Measurements from ENCODE around the gene HRC.
A peak's percentile ranks its signal among the peaks of the same experiment; 100 is the strongest.
"Not testable (repeated sequence)": the region's sequence is repeated elsewhere in the genome, so short reads cannot be mapped to it uniquely, and the experiment has no call there.

HRC gene

DNA sequence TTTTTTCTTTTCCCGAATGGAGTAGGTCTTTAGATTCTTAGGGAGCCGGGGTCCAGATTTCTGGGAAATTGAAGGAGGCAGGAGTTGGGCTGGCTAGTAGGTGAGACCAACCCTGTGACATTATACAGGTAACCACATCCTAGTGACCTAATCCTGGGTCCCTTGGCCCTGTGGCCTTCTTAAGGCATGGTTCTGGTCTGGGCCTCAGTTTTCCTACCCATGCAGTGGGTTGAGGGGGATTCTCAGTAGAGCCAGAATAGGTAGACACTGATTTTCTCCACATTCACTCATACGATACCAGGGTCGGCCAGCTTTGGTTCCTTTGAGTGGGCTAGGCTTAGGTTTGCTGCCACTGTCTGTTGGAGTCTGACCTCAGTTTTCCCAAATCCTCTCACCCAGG lies 28.6 kb downstream of the HRC start:
- no peaks in the 10 kb centered on the region for H3K9me3 ChIP-seq (ENCODE audit: insufficient read depth, low read length)
- no peak overlapping the region for H3K27ac ChIP-seq (ENCODE audit: low read length)
- H3K79me2 ChIP-seq (ENCODE audit: low read length) = no peaks in the 10 kb centered on the region
- TF ChIP-seq, protein P1, sequence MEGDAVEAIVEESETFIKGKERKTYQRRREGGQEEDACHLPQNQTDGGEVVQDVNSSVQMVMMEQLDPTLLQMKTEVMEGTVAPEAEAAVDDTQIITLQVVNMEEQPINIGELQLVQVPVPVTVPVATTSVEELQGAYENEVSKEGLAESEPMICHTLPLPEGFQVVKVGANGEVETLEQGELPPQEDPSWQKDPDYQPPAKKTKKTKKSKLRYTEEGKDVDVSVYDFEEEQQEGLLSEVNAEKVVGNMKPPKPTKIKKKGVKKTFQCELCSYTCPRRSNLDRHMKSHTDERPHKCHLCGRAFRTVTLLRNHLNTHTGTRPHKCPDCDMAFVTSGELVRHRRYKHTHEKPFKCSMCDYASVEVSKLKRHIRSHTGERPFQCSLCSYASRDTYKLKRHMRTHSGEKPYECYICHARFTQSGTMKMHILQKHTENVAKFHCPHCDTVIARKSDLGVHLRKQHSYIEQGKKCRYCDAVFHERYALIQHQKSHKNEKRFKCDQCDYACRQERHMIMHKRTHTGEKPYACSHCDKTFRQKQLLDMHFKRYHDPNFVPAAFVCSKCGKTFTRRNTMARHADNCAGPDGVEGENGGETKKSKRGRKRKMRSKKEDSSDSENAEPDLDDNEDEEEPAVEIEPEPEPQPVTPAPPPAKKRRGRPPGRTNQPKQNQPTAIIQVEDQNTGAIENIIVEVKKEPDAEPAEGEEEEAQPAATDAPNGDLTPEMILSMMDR (IDR thresholded peaks at IDR 0.05; ENCODE audit: low read depth, low read length) = no peak
- TF ChIP-seq EZH2phosphoT487 (IDR thresholded peaks at IDR 0.05; ENCODE audit: low read depth) = no peak
- H3K4me2 ChIP-seq (ENCODE audit: low read length) = no peak overlapping the region
- no peak overlapping the region for H3K9ac ChIP-seq (ENCODE audit: low read length)
- no peaks in the 10 kb centered on the region for H3K4me1 ChIP-seq (ENCODE audit: low read length)
- peaks cover 10% of the 10 kb centered on the region for H3K36me3 ChIP-seq (replicated peaks; ENCODE audit: low read depth, low read length)
- H3K27me3 ChIP-seq (ENCODE audit: low read depth, low read length) = no peaks in the 10 kb centered on the region
- H4K20me1 ChIP-seq (ENCODE audit: insufficient read depth, low read length) = 0 out of 2 replicates have a peak, but pooled peaks cover 5% of the 10 kb centered on the region
- H3K4me3 ChIP-seq (ENCODE audit: low read length) = no peak overlapping the region
- H2AFZ ChIP-seq (ENCODE audit: low read depth, low read length) = no peak overlapping the region

DNA sequence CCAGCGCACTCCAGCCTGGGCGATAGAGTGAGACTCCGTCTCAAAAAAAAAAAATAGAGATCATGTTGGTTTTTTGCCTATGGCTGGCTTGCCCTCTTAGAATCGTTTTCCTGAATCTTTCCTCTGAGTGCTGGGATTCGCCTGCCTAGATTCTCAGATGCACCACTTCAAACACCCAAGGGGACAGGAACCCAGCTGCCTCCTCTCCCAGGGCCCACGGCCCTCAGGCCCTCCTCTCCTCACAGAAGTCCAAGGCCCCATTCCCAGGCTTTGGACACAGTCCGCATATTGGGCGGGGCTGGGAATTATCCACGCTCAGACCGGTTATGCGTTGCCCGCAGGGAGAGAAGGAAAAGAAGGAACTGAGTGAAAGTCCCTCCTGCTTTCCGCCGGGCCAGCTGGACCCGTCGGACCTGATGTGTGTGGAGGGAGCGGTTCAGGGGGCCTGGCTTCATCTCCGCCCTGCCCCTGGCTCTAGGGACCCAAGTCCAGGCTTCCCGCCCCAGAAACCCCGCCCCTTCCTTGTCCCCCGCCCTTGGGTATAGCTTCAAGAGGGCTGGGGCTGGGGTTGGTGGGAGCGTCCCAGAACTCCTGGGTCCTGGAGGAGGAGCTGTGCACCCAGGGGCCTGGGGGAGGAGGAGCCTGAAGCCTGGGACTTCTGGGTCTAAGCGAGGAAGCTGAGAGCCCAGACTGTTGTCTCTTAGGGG lies 30.0 kb downstream of the HRC start:
- H3K4me1 ChIP-seq (ENCODE audit: low read length) = peaks cover 8% of the 10 kb centered on the region
- H3K36me3 ChIP-seq (replicated peaks; ENCODE audit: low read depth, low read length) = peaks cover 5% of the 10 kb centered on the region
- H3K9me3 ChIP-seq (ENCODE audit: insufficient read depth, low read length) = no peaks in the 10 kb centered on the region
- H3K27ac ChIP-seq (ENCODE audit: low read length) = no peak overlapping the region
- H3K9ac ChIP-seq (ENCODE audit: low read length) = no peak overlapping the region
- no peaks in the 10 kb centered on the region for H3K27me3 ChIP-seq (ENCODE audit: low read depth, low read length)
- no peaks in the 10 kb centered on the region for H3K79me2 ChIP-seq (ENCODE audit: low read length)
- no peak overlapping the region for H3K4me3 ChIP-seq (ENCODE audit: low read length)
- H2AFZ ChIP-seq (ENCODE audit: low read depth, low read length) = no peak overlapping the region
- H4K20me1 ChIP-seq (ENCODE audit: insufficient read depth, low read length) = 0 out of 2 replicates have a peak, but pooled peaks cover 5% of the 10 kb centered on the region
- no peak for TF ChIP-seq EZH2phosphoT487 (IDR thresholded peaks at IDR 0.05; ENCODE audit: low read depth)
- TF ChIP-seq, protein P1 (IDR thresholded peaks at IDR 0.05; ENCODE audit: low read depth, low read length) = no peak
- no peak overlapping the region for H3K4me2 ChIP-seq (ENCODE audit: low read length)

DNA sequence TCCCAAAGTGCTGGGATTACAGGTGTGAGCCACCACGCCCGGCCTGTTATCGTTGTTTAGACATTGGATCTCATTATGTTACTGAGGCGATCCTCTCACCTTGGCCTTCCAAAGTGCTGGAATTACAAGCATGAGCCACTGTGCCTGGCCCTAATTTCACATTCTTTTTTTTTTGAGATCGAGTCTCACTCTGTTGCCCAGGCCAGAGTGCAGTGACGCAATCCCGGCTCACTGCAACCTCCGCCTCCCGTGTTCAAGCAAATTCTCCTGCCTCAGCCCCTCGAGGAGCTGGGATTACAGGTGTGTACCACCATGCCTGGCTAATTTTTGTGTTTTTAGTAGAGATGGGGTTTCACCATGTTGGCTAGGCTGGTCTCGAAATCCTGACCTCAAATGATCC lies 31.9 kb downstream of the HRC start:
- not testable (repeated sequence) for H3K4me1 ChIP-seq (ENCODE audit: low read length); H3K4me3 ChIP-seq (ENCODE audit: low read length); H3K4me2 ChIP-seq (ENCODE audit: low read length); H3K27ac ChIP-seq (ENCODE audit: low read length); H3K9ac ChIP-seq (ENCODE audit: low read length); H3K79me2 ChIP-seq (ENCODE audit: low read length); H4K20me1 ChIP-seq (ENCODE audit: insufficient read depth, low read length); H2AFZ ChIP-seq (ENCODE audit: low read depth, low read length); H3K9me3 ChIP-seq (ENCODE audit: insufficient read depth, low read length); H3K36me3 ChIP-seq (replicated peaks; ENCODE audit: low read depth, low read length); H3K27me3 ChIP-seq (ENCODE audit: low read depth, low read length)

GRCh38 chr19:49121841-49122240 lies 33.4 kb downstream of the HRC start:
- H3K4me2 ChIP-seq (ENCODE audit: low read length); H3K36me3 ChIP-seq (replicated peaks; ENCODE audit: low read depth, low read length); H3K27ac ChIP-seq (ENCODE audit: low read length); H3K9me3 ChIP-seq (ENCODE audit: insufficient read depth, low read length); H3K79me2 ChIP-seq (ENCODE audit: low read length); H3K4me3 ChIP-seq (ENCODE audit: low read length); H3K27me3 ChIP-seq (ENCODE audit: low read depth, low read length); H3K9ac ChIP-seq (ENCODE audit: low read length); H2AFZ ChIP-seq (ENCODE audit: low read depth, low read length); H4K20me1 ChIP-seq (ENCODE audit: insufficient read depth, low read length): not testable (repeated sequence)
- peaks cover 17% of the 10 kb centered on the region for H3K4me1 ChIP-seq (ENCODE audit: low read length)

DNA sequence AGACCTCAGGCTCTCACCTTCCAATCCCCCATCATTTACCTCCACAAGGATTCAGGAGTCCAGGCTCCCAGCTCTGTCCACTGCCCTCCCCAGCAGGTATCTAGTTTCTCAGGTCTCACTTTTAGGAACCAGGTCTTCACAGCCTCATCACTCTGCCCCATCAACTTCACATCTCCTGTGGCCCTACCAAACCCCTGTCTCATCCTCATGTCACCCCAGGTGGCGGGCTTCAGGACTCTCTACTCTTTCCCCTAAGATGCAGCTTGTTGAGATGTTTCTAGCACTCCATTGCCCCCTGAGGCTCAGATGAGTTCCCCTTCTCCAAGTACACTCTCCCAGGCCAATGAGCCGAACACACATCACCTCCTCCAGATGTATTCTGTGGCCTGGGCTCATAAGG lies 34.3 kb downstream of the HRC start:
- Histone ChIP-seq H3K27ac (ENCODE audit: low read length) (no peak overlapping the region), H3K4me3 (ENCODE audit: low read length) (peak overlapping the region; percentile 92; the same call in 1 of the 2 replicates)

More for the DNA sequence above, 34.3 kb downstream of the HRC start:
- Histone ChIP-seq H3K4me1 (ENCODE audit: low read length) (peaks cover 17% of the 10 kb centered on the region), H3K27me3 (ENCODE audit: low read depth, low read length) (no peaks in the 10 kb centered on the region), H3K9ac (ENCODE audit: low read length) (peak overlapping the region; percentile 87; the same call in 1 of the 2 replicates), H2AFZ (ENCODE audit: low read depth, low read length) (no peak overlapping the region), H3K4me2 (ENCODE audit: low read length) (peak overlapping the region; percentile 85), H3K9me3 (ENCODE audit: insufficient read depth, low read length) (no peaks in the 10 kb centered on the region), H3K79me2 (ENCODE audit: low read length) (peaks cover 6% of the 10 kb centered on the region), H4K20me1 (ENCODE audit: insufficient read depth, low read length) (no peaks in the 10 kb centered on the region), H3K36me3 (replicated peaks; ENCODE audit: low read depth, low read length) (no peaks in the 10 kb centered on the region)
- TF ChIP-seq EZH2phosphoT487 (IDR thresholded peaks at IDR 0.05; ENCODE audit: low read depth) = no peak
- TF ChIP-seq, protein P1 (IDR thresholded peaks at IDR 0.05; ENCODE audit: low read depth, low read length) = no peak

Data from OCI-LY3 (cell line).